ENCODE measurements around the gene USP13. TPM values are rescaled to one million over a fixed set of nuclear protein-coding genes. Genes with fewer than 3 reads are reported as not detected.

Gene USP13
- total RNA-seq, 4 donors from 2014 or later, result 1.5 to 6.5 (median 4.1) TPM

- H3K27me3 ChIP-seq, result no peaks in the 10 kb centered on the region
- no peaks in the 10 kb centered on the region for H3K4me1 ChIP-seq
- TF ChIP-seq CTCF (IDR thresholded peaks at IDR 0.05), result no peak
- no peak for TF ChIP-seq POLR2A (IDR thresholded peaks at IDR 0.05)
- intact Hi-C loops (cut with DNase I), result no loop called here
- WGBS, 2 donors, result 83 to 95% methylated on average over 9 to 12 of the region's 12 CpGs
- no peak for DNase-seq
- H3K27ac ChIP-seq, result no peak overlapping the region
- H3K36me3 ChIP-seq, result peaks cover 0 to 5% (median 0%) of the 10 kb centered on the region in 3 donors
- no peak overlapping the region for H3K4me3 ChIP-seq
- H3K9me3 ChIP-seq, result no peaks in the 10 kb centered on the region
Observed at GRCh38 chr3:179701176-179701827, 48.5 kb downstream of the USP13 start.

GRCh38 chr3:179702271-179702947 lies 49.6 kb downstream of the USP13 start:
- no peaks in the 10 kb centered on the region for H3K4me1 ChIP-seq
- TF ChIP-seq POLR2A (IDR thresholded peaks at IDR 0.05) (no peak), CTCF (IDR thresholded peaks at IDR 0.05) (no peak)
- H3K4me3 ChIP-seq, result no peak overlapping the region
- intact Hi-C loops (cut with DNase I), result no loop called here
- H3K27ac ChIP-seq, result no peak overlapping the region
- no peaks in the 10 kb centered on the region for H3K27me3 ChIP-seq
- H3K36me3 ChIP-seq, result peaks cover 0 to 12% (median 0%) of the 10 kb centered on the region in 3 donors
- no peaks in the 10 kb centered on the region for H3K9me3 ChIP-seq
- WGBS, 2 donors, result 86 to 92% methylated on average over 5 to 6 of the region's 6 CpGs
- no peak for DNase-seq

- H3K27ac ChIP-seq, result no peak overlapping the region
- H3K4me3 ChIP-seq, result no peak overlapping the region
- H3K36me3 ChIP-seq, result peaks cover 0 to 16% (median 0%) of the 10 kb centered on the region in 3 donors
- H3K27me3 ChIP-seq, result no peaks in the 10 kb centered on the region
- H3K4me1 ChIP-seq, result no peaks in the 10 kb centered on the region
- DNase-seq, result no peak
- intact Hi-C loops (cut with DNase I), result no loop called here
- TF ChIP-seq CTCF (IDR thresholded peaks at IDR 0.05) (no peak), POLR2A (IDR thresholded peaks at IDR 0.05) (no peak)
- WGBS, 2 donors, result 93 to 96% methylated on average over 3 of the region's 3 CpGs
- H3K9me3 ChIP-seq, result no peaks in the 10 kb centered on the region
Observed at GRCh38 chr3:179703816-179704215, 51.0 kb downstream of the USP13 start.

GRCh38 chr3:179706233-179706632 lies 53.4 kb downstream of the USP13 start:
- H3K27ac ChIP-seq, result no peak overlapping the region
- no peak for DNase-seq
- peaks cover 0 to 24% (median 0%) of the 10 kb centered on the region in 3 donors for H3K36me3 ChIP-seq
- TF ChIP-seq CTCF (IDR thresholded peaks at IDR 0.05), result no peak
- no peak for TF ChIP-seq POLR2A (IDR thresholded peaks at IDR 0.05)
- intact Hi-C loops (cut with DNase I), result no loop called here
- no peaks in the 10 kb centered on the region for H3K4me1 ChIP-seq
- no peaks in the 10 kb centered on the region for H3K9me3 ChIP-seq
- WGBS, 2 donors, result 92 to 100% methylated on average over 1 of the region's 1 CpG
- no peaks in the 10 kb centered on the region for H3K27me3 ChIP-seq
- no peak overlapping the region for H3K4me3 ChIP-seq

- H3K27ac ChIP-seq, result no peak overlapping the region
- H3K4me1 ChIP-seq, result no peaks in the 10 kb centered on the region
- no peak overlapping the region for H3K4me3 ChIP-seq
- intact Hi-C loops (cut with DNase I), result no loop called here
- no peaks in the 10 kb centered on the region for H3K27me3 ChIP-seq
- no peaks in the 10 kb centered on the region for H3K9me3 ChIP-seq
- TF ChIP-seq CTCF (IDR thresholded peaks at IDR 0.05) (no peak), POLR2A (IDR thresholded peaks at IDR 0.05) (no peak)
- WGBS, 2 donors, result 84 to 92% methylated on average over 5 of the region's 5 CpGs
- DNase-seq, result no peak
- H3K36me3 ChIP-seq, result peaks cover 0 to 22% (median 0%) of the 10 kb centered on the region in 3 donors
Observed at GRCh38 chr3:179710079-179710478, 57.2 kb downstream of the USP13 start.
